Upper lobe of right lung (tissue), 1 donor: ENCODE measurements around the gene PTPRN2. TPM values are rescaled to one million over a fixed set of nuclear protein-coding genes. Genes with fewer than 3 reads are reported as not detected.

Experiments used
- ATAC-seq: fragments of 200-7000 bp; cut with Tn5 transposase; one replicate; pipeline ENCODE4 v1.9.1; 2020; ENCODE audit warnings: mild to moderate bottlenecking, moderate library complexity
- DNase-seq: peaks from one replicate; pipeline ENCODE4 v3.0.0-alpha.2; 2020
- H3K27ac ChIP-seq: fragments of 200-600 bp; one replicate; pipeline ENCODE4 v1.8.0; 2022
- H3K27me3 ChIP-seq: fragments of 200-600 bp; one replicate; pipeline ENCODE4 v1.8.0; 2022; ENCODE audit warnings: mild to moderate bottlenecking
- H3K36me3 ChIP-seq: fragments of 200-600 bp; one replicate; pipeline ENCODE4 v1.8.0; 2022
- H3K4me1 ChIP-seq: fragments of 200-600 bp; one replicate; pipeline ENCODE4 v1.8.0; 2022
- H3K4me3 ChIP-seq: fragments of 200-600 bp; one replicate; pipeline ENCODE4 v1.8.0; 2022; ENCODE audit warnings: mild to moderate bottlenecking
- H3K9me3 ChIP-seq: fragments of 200-600 bp; one replicate; pipeline ENCODE4 v1.8.0; 2022
- CTCF ChIP-seq: fragments of 200-600 bp; IDR thresholded peaks from one replicate; pipeline ENCODE4 v1.8.0; 2022; ENCODE audit warnings: antibody characterized with exemption
- intact Hi-C: fragments of 100-400 bp; cut with DNase I; formaldehyde crosslinking; loops from one replicate; pipeline ENCODE4 v1.11.0; 2022
- total RNA-seq: library from RNA; stranded (reverse); fragmentation: NEBNext Ultra II Directional; extraction: Animal tissue kit (Norgen Biotek cat#: 25700); gene quantifications from one replicate; pipeline ENCODE4 v1.2.1, GENCODE V29; 2021
- donor health status: DM: no; HTN: yes; CAD: no; lungs with severe emphysema.

Gene PTPRN2
- total RNA-seq, 1 donor from 2014 or later = 4.9 TPM

- Histone ChIP-seq H3K36me3 (no peaks in the 10 kb centered on the region), H3K4me1 (no peaks in the 10 kb centered on the region), H3K4me3 (no peak overlapping the region), H3K27ac (no peak overlapping the region), H3K27me3 (no peaks in the 10 kb centered on the region), H3K9me3 (no peaks in the 10 kb centered on the region)
- intact Hi-C loops = no loop called here
- TF ChIP-seq CTCF = no peak
- ATAC-seq (no peak), DNase-seq (peak; percentile 59)
Observed at GRCh38 chr7:158076215-158076614, 511.4 kb downstream of the PTPRN2 start.

GRCh38 chr7:158075633-158076001, 512.0 kb downstream of the PTPRN2 start:
- Histone ChIP-seq H3K4me1 (no peaks in the 10 kb centered on the region), H3K27me3 (no peaks in the 10 kb centered on the region), H3K27ac (no peak overlapping the region), H3K4me3 (no peak overlapping the region), H3K9me3 (no peaks in the 10 kb centered on the region), H3K36me3 (no peaks in the 10 kb centered on the region)
- intact Hi-C loops = no loop called here
- ATAC-seq (no peak), DNase-seq (peak; percentile 48)
- TF ChIP-seq CTCF = no peak

GRCh38 chr7:158074896-158075632, 512.6 kb downstream of the PTPRN2 start:
- Histone ChIP-seq H3K4me3 (no peak overlapping the region), H3K4me1 (no peaks in the 10 kb centered on the region), H3K36me3 (no peaks in the 10 kb centered on the region), H3K27ac (no peak overlapping the region), H3K27me3 (no peaks in the 10 kb centered on the region), H3K9me3 (no peaks in the 10 kb centered on the region)
- ATAC-seq = no peak
- TF ChIP-seq CTCF = no peak
- intact Hi-C loops = no loop called here
- peak; percentile 55 for DNase-seq

- no peak for TF ChIP-seq CTCF
- Histone ChIP-seq H3K9me3 (no peaks in the 10 kb centered on the region), H3K27me3 (no peaks in the 10 kb centered on the region), H3K36me3 (no peaks in the 10 kb centered on the region), H3K4me3 (no peak overlapping the region), H3K27ac (no peak overlapping the region), H3K4me1 (no peaks in the 10 kb centered on the region)
- DNase-seq = peak; percentile 57
- intact Hi-C loops = no loop called here
- no peak for ATAC-seq
Observed at GRCh38 chr7:158073845-158074840, 513.5 kb downstream of the PTPRN2 start.

- H3K36me3 ChIP-seq = no peaks in the 10 kb centered on the region
- no peak overlapping the region for H3K4me3 ChIP-seq
- H3K4me1 ChIP-seq = no peaks in the 10 kb centered on the region
- intact Hi-C loops = no loop called here
- H3K27ac ChIP-seq = no peak overlapping the region
- no peaks in the 10 kb centered on the region for H3K27me3 ChIP-seq
- TF ChIP-seq CTCF = no peak
- DNase-seq = peak; percentile 51
- H3K9me3 ChIP-seq = no peaks in the 10 kb centered on the region
- no peak for ATAC-seq
Observed at GRCh38 chr7:158072991-158073730, 514.5 kb downstream of the PTPRN2 start.
